Stimulated activated CD8-positive, alpha-beta memory T cell treated with anti-CD3 and anti-CD28 coated beads, Interleukin-15, amount 100 ng/mL, for 24 hours (primary cell): ENCODE data around the gene TRIM39.
"Not testable (repeated sequence)": the region's sequence is repeated elsewhere in the genome, so short reads cannot be mapped to it uniquely, and the experiment has no call there.

Source experiments
- DNase-seq: peaks from one replicate; pipeline ENCODE4 v3.0.0-alpha.2; 2020; ENCODE audit warnings: low read depth

TRIM39 gene

DNA sequence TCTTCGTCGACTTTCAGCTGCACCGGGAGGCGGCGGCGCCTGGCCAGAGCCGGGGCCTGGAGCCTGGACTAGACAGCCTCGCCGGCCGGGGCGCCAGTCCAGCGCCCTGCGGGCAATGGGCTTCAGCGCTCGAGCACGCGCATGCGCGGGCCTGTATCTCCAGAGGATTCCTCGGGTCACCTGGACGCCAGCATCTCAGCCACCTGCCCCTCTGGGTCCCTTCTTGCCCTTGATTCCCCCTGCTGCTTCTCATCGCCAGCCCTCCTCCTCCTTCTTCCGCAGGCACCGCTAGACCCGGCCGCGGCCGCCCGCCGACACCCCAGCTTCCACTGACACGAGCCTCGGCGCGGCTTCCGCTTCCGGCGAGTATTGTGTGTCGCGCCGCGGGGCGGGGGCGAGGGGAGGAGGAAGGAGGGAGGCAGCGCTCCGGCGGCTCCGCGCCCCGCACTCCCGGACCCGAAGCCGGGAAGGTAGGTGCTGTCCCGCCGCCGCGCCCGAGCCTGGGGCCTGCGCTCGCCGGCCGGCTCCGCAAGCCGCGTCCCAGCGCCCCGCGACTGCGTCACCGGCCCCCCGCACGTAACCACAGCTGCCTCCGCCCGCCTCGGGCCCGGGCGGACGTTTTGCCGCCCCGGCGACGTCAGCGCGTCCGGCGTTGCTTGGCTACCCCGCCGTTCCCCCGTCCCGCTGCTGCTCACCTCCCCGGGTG is at the start of gene TRIM39:
Gene TRIM39 (plus strand): TSS at position 402 of the 706 bp plus-strand sequence. CDS start 2,391 bp downstream, outside the sequence.
- DNase-seq = peak; percentile 69

DNA sequence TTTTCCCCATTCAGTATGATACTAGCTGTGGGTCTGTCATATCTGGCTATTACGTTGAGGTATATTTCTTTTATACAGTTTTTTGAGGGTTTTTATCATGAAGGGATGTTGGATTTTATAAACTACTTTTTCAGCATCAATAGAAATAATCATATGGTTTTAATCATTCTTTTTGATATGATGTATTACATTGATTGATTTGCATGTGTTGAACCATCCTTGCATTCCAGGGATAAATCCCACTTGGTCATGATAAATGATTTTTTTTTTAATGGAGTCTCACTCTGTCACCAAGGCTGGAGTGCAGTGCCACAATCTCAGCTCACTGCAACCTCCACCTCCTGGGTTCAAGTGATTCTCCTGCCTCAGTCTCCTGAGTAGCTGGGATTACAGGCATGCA is 45.7 kb upstream of the TRIM39 start:
- DNase-seq = not testable (repeated sequence)

DNA sequence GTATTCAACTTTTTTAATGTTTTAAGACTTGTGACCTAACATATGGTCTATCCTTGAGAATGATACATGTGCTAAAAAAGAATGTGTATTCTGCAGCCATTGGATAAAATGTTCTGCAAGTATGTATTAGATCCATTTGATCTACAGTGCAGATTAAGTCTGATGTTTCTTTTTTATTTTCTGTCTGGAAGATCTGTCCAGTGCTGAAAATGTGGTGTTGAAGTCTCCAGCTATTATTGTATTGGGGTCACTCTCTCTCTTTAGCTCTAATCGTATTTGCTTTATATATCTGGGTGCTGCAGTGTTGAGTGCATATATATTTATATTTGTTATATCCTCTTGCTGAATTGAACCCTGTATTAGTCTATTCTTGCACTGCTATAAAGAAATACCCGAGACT is 44.2 kb upstream of the TRIM39 start:
- DNase-seq = no peak

DNA sequence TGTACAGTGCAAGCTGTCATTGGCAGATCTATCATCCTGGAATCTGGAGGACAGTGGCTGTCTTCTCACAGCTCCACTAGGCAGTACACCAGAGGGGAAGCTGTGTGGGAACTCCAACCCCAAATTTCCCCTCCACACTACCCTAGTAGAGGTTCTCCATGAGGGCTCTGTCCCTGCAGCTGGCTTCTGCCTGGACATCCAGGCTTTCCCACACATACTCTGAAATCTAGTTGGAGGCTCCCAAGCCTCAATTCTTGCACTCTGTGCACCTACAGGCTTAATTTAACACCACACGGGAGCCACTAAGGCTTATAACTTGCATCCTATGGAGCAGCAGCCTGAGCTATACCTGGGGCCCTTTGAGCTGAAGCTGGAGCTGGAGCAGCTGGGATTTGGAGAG is 43.0 kb upstream of the TRIM39 start:
- DNase-seq = no peak

DNA sequence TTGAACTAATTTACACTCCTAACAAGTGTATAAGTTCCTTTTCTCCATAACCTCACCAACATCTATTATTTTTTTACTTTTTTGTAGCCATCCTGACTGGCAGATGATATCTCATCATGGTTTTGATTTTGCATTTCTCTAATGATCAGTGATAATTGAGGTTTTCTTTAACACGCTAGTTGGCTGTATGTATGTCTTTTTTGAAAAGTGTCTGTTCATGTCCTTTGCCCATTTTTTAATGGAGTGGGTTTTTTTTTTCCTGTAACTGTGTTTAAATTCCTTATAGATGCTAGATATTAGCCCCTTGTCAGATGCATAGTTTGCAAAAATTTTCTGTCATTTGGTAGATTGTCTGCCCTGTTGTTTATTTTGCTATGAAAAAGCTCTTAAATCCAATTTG is 39.6 kb upstream of the TRIM39 start:
- no peak for DNase-seq

DNA sequence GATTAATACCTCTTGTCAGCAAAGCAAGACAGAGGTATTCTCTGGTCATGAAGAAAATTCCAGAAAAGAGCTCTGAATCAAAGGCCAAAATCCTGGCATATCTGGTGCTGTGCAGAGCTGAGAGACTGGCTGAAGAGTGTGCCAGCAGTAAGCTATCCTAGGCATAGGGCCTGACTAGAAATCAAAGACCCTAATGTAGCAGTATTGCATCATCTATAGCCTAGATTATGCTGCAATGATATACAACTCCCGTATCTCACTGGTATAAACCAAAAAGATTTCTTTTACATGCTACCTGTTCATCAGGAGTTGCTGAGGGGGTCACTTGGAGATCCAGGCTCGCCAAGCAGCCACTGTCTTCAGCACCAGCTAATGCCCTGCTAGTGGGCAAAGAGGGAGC is 30.9 kb upstream of the TRIM39 start:
- DNase-seq = no peak

DNA sequence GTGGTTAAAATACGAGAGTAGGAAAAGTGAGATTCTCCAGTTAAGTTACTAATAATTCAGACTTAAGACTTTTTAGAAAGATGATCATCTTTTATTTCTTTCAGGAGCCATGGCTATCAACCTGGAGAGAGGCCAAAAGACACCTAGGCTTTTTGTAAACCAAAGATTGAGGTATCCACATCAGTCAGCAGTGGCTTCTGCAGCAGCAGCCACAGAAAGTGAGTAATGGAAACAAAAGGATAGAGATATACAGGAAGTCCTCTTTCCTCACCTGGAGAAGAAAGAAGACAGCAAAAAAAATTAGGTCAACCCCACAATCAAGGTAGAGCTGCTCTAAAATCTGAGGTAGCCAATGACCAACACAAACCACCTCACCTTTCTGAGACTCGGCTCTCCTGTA is 22.7 kb upstream of the TRIM39 start:
- DNase-seq = no peak

DNA sequence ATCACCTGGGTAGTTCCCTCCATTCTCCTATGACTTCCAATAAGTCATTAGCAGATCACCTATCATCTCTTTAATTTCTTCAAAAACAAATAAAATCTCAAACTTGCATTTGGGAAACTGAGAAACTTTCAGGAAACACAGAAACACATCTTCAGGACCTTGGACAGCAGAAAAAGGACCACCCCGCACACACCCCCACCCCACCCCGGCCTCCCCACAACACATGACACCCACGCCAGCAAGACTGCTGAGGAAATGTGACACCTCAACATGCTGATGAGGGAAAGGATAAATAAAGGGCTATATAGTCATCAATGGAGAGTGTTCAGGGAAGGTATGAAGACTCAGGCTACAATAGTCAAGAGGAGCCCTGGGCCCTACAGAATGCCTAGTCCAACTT is 15.6 kb upstream of the TRIM39 start:
- no peak for DNase-seq

DNA sequence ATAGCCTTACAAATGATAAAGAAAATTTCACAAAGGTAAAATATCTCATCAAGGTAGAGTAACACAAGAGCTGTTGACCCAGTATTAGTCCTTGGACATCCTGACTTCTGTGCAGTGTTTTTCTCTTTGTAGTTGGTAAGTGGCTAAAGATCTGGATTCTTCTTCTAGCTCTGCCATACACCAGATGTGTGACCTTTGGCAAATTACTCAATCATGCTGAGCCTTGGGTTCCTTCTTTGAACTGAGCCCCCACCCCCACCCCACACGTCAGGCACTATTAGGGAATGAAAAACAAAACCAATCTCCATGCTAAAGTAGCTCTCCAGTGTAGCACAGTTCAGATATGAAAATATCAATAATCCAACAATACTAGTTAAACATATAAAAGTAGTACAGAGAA is 15.1 kb upstream of the TRIM39 start:
- DNase-seq = no peak

DNA sequence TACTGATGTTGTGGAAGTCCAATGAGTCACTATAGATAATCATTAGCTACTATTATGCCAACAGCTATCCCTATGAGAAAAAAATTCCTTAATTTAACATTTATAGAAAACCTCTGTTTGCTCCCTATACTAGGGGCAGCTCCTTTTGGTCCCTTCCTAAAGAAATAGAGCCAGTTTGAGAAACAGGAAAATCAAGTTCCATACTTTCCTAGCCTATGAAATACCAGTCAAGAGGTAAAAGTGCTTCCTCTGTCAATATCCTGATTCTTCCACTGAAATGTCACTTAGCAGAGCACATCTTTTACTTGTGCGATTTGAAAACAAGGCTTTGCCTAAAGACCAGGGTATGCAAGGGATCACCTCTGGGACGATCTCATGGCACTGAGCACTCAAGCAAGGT is 14.5 kb upstream of the TRIM39 start:
- no peak for DNase-seq

DNA sequence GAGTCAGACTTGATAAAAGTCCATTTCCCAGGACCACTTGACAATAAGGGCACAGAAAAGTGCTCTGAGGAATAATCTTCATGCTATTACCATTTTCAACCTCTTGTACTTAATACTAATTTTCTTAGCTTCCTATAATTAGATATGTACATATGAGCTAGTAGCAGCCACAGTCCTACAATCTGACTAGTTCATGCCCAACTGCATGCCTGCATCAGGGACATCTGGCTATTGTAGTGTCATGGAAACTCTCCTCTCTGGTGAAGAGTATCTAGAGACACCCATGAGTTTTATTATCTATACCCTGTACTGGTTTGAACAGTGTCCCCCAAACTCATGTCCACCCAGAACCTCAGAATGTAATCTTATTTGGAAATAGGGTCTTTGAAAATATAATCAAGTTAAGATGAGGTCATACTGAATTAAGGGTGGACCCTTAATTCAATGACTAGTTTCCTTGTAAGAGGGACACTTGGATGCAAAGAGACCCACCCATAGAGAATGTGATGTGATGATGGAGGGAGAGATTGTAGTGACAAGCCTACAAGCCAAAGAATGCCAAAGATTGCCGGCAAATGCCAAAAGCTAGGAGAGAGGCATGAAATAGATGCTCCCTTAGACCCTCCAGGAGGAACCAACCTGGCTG is 13.9 kb upstream of the TRIM39 start:
- no peak for DNase-seq

DNA sequence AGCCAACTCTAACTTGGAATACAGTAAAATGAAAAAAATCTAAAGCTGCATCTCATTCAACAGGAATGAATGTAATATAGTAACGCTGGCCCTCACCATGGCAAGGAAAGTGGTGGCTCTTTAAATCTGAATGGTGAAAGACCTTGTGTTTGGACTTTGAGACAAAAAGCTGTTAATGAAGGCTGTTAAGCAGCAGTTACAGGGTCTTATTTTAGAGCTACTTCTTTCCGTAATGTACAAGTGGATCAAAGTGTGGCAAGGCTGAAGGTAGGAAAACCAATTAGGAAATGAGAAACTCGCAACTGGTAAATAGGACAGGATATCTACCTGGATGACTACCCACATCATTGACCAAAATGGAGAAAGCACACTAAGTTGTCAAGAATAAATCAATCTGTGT is 11.6 kb upstream of the TRIM39 start:
- no peak for DNase-seq

DNA sequence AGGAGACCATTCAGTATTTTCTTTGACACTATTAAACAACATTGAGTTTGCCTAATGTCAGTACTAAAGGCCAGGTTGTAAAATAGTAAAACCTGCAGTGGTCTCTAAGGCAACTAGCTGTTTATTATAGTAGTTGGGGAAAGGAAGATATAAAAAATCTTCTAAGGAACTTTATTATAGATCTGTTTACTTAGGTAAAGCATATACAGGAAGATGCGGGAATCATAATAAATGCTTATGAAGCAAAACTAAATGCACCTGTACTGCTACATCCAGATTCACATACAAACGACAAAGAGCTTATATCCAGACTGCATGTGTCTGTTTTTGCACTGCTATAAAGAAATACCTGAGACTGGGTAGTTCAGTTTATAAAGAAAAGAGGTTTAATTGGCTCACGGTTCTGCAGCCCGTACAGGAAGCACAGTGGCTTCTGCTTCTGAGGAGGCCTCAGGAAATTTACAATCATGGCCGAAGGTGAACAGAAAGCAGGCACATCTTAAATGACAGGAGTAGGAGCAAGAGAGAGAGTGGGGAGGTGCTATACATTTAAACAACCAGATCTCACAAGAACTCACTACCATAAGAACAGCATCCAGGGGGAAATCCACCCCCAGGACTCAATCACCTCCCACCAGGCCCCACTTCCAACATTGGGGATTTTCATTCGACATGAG is 8.7 kb upstream of the TRIM39 start:
- no peak for DNase-seq

DNA sequence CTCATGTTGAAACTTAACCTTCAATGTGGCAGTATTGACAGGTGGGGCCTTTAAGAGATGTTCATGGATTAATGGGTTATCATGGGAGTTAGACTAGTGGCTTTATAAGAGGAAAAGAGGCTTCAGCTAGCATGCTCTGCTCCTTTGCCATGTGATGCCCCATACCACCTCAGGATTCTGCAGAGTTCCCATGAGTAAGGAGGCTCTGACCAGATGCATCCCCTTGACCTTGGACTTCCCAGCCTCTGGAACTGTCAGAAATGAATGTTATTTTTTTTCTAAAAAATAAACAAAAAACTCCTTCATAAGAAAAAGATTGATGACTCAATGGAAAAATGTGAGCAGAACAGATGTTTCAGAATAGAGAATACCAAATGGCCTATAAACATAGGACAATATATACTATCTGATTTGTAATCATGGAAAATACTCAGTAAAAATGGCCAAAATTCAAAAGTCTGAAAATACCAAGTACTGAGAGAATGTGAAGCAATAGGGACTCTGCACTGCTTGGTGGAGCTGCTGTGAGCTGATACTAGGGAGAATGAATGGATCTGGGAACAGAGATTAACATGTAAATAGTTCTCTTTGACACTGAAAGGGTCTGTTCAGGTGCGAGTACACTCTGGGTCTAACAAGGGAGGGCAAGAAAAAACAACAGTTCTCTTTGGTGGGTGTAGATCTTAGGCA is 7.4 kb upstream of the TRIM39 start:
- DNase-seq = no peak

DNA sequence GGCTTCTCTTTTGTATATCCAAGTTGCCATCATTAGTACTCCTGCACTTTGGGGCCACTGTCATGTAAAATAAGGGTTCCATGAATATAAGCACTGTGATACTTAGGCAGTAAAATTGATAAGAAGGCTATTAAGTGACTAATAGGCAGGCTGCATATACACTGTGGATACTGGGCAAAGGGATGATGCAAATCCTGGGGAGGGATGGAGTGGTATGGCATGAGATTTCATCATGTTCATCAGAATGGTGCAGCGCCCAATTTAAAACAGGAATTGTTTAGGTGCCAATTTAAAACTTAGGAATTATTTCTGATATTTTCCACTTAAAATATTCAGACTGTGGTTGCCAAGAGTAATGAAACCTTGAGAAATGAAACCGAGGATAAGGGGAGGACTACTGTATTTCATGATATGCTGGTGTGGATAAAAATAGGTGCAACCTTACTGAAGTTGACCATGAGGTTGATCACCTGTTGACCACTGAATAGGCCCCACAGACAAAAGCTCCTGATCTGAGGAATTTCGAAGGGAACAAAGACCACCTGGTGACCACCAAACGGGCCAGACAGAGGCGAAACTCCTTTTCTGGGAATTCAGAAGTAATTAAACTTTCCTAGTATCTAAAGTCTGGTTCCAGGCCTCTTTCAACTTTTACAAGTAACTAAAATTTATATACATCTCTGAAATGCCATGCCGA is 4.9 kb upstream of the TRIM39 start:
- DNase-seq = no peak

DNA sequence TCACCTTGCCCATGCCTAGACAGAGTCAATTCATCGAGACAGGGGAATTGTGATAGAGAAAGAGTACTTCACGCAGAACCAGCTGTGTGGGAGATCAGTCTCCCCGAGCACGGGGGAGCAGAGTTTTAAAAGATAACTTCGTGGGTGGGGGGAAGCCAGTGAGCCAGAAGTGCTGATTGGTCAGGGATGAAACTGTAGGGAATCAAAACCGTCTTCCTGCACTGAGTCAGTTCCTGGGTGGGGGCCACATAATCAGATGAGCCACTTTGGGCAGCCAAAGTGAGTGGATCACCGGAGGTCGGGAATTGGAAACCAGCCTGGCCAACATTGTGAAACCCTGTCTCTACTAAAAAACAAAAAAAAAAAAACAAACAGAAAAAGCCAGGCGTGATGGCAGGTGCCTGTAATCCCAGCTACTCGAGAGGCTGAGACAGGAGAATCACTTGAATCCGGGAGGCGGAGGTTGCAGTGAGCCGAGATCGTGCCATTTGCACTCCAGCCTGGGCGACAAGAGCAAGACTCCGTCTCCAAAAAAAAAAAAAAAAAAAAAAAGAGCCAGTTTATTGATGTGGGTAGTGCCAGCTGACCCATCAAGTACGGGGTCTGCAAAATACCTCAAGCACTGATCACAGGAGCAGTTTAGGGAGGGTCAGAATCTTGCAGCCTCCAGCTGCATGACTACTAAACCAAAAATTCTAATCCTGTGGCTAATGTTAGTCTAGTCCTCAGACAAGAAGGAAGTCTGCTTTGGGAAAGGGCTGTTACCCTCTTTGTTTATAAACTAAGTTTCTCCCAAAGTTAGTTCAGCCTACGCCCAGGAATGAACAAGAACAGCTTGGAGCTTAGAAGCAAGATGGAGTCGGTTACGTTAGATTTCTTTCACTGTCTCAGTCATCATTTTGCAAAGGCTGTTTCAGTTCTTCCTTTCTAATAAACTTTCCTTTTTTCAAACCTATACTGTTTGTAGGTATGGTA is 3.9 kb upstream of the TRIM39 start:
- DNase-seq = no peak

DNA sequence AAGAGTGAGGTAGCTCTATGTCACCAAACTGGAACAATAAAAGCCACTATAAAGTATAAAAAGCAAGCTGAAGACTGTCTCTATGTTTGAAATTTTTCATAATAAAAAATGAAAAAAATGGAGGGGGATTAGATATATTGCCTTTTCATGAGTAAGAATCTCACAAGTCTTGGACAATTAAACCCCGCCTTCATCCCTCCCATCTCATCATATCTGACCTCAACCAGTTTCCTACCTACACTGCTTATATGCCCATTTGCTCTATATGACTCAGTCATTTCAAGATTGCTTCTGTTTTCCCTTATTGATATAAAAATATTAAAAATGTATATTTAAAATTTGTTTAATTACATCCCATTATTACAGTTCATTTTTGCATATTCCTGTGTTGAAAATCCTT is 2.9 kb upstream of the TRIM39 start:
- DNase-seq = no peak

DNA sequence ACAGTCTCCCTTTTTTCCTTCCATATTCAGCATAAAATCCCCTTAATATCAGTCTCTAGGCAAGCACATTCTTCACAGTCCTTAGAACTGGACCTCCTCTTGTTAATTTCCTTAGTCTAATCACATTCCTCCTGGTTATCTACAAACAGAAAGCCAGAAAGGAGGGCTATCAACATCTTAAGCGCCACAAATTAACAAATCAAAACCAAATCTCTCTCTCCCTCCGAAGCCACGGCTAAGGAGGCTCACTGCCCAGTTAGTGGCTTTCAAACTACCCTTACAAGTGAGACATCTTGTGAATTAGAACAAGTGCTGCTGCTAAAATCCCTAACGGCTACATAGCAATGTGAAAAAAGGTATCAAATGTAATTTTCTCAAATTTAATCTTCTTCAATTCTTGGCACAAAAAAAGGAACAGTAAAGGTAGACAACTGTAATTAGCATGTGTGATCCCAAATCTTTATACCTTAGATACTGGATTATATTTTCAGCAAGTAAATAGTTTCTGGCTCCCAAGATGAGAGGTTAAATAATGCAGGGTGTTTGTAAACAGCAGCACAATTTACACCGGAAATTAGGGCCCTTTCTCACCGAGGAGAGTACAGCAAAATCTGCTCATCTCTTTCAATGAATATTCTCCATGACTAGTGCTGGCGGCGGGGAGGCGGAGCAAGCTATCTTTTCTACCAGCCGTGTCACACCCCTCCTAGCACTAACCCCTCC is 1.4 kb upstream of the TRIM39 start:
- no peak for DNase-seq

DNA sequence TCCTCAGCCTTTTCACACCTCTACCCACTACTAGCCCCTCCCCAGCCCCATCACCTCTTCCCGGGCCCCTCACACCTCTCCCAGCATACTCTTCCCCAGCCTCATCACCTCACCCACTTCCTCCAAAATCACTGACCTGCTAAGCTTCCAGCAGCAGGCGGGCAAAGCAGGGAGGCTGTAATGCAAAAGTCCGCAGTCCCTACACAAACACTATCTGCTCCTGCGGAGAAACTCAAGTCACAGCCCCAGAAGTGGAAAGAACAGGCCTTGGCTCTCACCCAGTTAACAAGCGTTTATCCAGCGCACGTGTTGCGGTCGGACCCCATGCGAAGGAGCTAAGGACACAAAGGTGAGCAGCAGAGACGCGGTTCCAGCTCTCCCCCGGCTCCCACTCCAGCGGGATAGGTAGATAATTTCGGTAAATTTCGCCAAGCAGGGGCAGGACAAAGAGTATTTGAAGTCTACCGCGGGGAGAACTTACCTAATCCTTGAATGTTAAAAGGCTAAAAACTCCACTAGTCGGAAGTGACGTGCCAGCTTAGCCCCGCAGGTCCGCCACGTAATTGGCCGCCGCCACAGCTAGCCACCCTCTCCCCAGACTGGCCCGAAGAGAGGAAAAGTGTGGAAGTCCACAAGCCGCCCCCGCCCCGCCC is 728 bp upstream of the TRIM39 start:
- peak; percentile 50 for DNase-seq

DNA sequence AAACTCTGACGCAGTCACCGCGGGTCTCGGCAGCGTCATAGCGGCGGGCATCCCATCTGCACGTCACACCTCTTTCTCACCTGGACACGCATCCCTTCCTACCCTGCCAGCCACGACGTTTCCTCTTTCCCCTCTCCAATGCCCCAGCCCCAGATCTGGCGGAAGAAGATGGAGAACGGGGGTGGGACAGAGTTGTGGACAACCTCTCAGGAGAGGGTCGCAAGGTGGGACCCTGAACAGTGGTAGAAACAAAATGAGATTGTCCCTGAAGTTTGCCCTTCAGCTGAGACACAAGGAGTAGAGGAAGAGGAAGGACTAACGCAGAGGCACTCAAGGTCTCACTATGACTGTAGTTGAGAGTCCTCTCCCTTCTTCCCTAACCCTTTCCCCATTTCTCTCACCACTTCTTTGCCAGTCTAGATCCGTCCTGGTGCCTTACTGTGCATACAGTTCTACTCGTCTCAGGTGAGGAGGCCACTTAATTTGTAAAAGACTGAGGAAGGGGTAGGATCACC is 562 bp downstream of the TRIM39 start:
- no peak for DNase-seq
